ENCODE data around the gene ADGRL4.
"Not testable (repeated sequence)": the region's sequence is repeated elsewhere in the genome, so short reads cannot be mapped to it uniquely, and the experiment has no call there.

ADGRL4 gene

GRCh38 chr1:79006564-79006963, at the start of gene ADGRL4:
Gene ADGRL4, minus strand, starts transcription at chr1:79006730. Its CDS starts 76 bp downstream, at chr1:79006654.
- no peak for DNase-seq

GRCh38 chr1:79055856-79056255, 49.3 kb upstream of the ADGRL4 start:
- DNase-seq: no peak

GRCh38 chr1:79052829-79053449, 46.4 kb upstream of the ADGRL4 start:
- DNase-seq: no peak

- no peak for DNase-seq
These were observed 38.6 kb upstream of the ADGRL4 start for GRCh38 chr1:79044974-79045650.

GRCh38 chr1:79043506-79043905, 37.0 kb upstream of the ADGRL4 start:
- DNase-seq: no peak

GRCh38 chr1:79042539-79042938, 36.0 kb upstream of the ADGRL4 start:
- no peak for DNase-seq

- DNase-seq: no peak
These were observed 35.6 kb upstream of the ADGRL4 start for GRCh38 chr1:79042117-79042516.

- DNase-seq: no peak
These were observed 35.1 kb upstream of the ADGRL4 start for GRCh38 chr1:79041666-79042065.

GRCh38 chr1:79040424-79041082, 34.0 kb upstream of the ADGRL4 start:
- DNase-seq: no peak

- no peak for DNase-seq
These were observed 30.6 kb upstream of the ADGRL4 start for GRCh38 chr1:79037085-79037484.

- DNase-seq: no peak
These were observed 6.0 kb upstream of the ADGRL4 start for GRCh38 chr1:79012500-79012899.

GRCh38 chr1:79010589-79010988, 4.1 kb upstream of the ADGRL4 start:
- DNase-seq: no peak

- DNase-seq: no peak
These were observed 585 bp downstream of the ADGRL4 start for GRCh38 chr1:79005945-79006344.

GRCh38 chr1:79004916-79005315, 1.6 kb downstream of the ADGRL4 start:
- no peak for DNase-seq

- DNase-seq: no peak
These were observed 9.7 kb downstream of the ADGRL4 start for GRCh38 chr1:78996791-78997190.

GRCh38 chr1:78987042-78987441, 19.5 kb downstream of the ADGRL4 start:
- no peak for DNase-seq

GRCh38 chr1:78980511-78980910, 26.0 kb downstream of the ADGRL4 start:
- DNase-seq: no peak

GRCh38 chr1:78972723-78973122, 33.8 kb downstream of the ADGRL4 start:
- no peak for DNase-seq

- not testable (repeated sequence) for DNase-seq
These were observed 39.4 kb downstream of the ADGRL4 start for GRCh38 chr1:78967091-78967490.

- DNase-seq: no peak
These were observed 47.8 kb downstream of the ADGRL4 start for GRCh38 chr1:78958711-78959110.

GRCh38 chr1:78950826-78951225, 55.7 kb downstream of the ADGRL4 start:
- no peak for DNase-seq

- no peak for DNase-seq
These were observed 57.3 kb downstream of the ADGRL4 start for GRCh38 chr1:78949227-78949626.

- DNase-seq: no peak
These were observed 87.4 kb downstream of the ADGRL4 start for GRCh38 chr1:78919150-78919549.

- DNase-seq: no peak
These were observed 88.4 kb downstream of the ADGRL4 start for GRCh38 chr1:78918157-78918556.

All from activated CD4-positive, alpha-beta T cell treated with anti-CD3 and anti-CD28 coated beads, Interleukin-2, amount 50 U/mL, for 4 hours (primary cell).